Common myeloid progenitor, CD34-positive (primary cell): ENCODE measurements around the gene WNT9A.

Experiments
- CTCF ChIA-PET: fragments of 350-600 bp; sonication (Branson Sonifier 250); formaldehyde crosslinking; loops from one replicate; lab custom pipeline; 2021; ENCODE audit warnings: antibody characterized with exemption; lab: Charles Lee
- POLR2A ChIA-PET: fragments of 350-600 bp; sonication (Branson Sonifier 250); formaldehyde crosslinking; loops from one replicate; lab custom pipeline; 2021; ENCODE audit warnings: antibody characterized with exemption; lab: Charles Lee
- DNase-seq, 3 donors: peaks; one replicate each; pipeline versions ENCODE4 v3.0.0 to v3.0.0-alpha.2; 2013
- H3K27ac ChIP-seq, 2 experiments: 1 replicate in 1 of 2; 2 replicates in 1 of 2; pipeline ENCODE4 v1.7.0; 2013; ENCODE audit warnings: inconsistent platforms in 2 of 2, low read length in 2 of 2, mild to moderate bottlenecking in 2 of 2, low read depth in 1 of 2, moderate library complexity in 1 of 2; ENCODE audit not compliant: severe bottlenecking in 2 of 2, insufficient read depth in 1 of 2, poor library complexity in 1 of 2
- H3K27me3 ChIP-seq, 5 experiments: replicated peaks in 2 of 5; 1 replicate in 3 of 5; 2 replicates in 2 of 5; pipeline versions ENCODE4 v1.6.1 to v1.7.0; 2013; ENCODE audit warnings: low read length in 4 of 5, mild to moderate bottlenecking in 2 of 5, moderate library complexity in 2 of 5, inconsistent platforms in 1 of 5; ENCODE audit not compliant: insufficient read depth in 5 of 5, control insufficient read depth in 4 of 5
- H3K36me3 ChIP-seq, 4 experiments: 1 replicate in 2 of 4; 2 replicates in 2 of 4; pipeline versions ENCODE4 v1.6.1 to v1.7.0; 2013; ENCODE audit warnings: low read length in 3 of 4, control low read depth in 1 of 4, mild to moderate bottlenecking in 1 of 4; ENCODE audit not compliant: control insufficient read depth in 4 of 4, insufficient read depth in 4 of 4
- H3K4me1 ChIP-seq, 4 experiments: 1 replicate in 3 of 4; 2 replicates in 1 of 4; pipeline versions ENCODE4 v1.6.1 to v1.7.1; 2013; ENCODE audit warnings: low read length in 3 of 4, mild to moderate bottlenecking in 3 of 4, control low read depth in 1 of 4, inconsistent platforms in 1 of 4, moderate library complexity in 1 of 4; ENCODE audit not compliant: control insufficient read depth in 4 of 4, insufficient read depth in 4 of 4; ENCODE audit errors: control extremely low read depth in 1 of 4
- H3K4me3 ChIP-seq, 7 experiments: 1 replicate in 4 of 7; 2 replicates in 3 of 7; pipeline versions ENCODE4 v1.5.1 to v1.7.0; 2013; ENCODE audit warnings: mild to moderate bottlenecking in 7 of 7, low read length in 6 of 7, moderate library complexity in 6 of 7, inconsistent platforms in 2 of 7, low read depth in 2 of 7, control low read depth in 1 of 7; ENCODE audit not compliant: insufficient read depth in 4 of 7, control insufficient read depth in 1 of 7; ENCODE audit errors: extremely low read depth in 1 of 7
- H3K9me3 ChIP-seq, 5 experiments: 1 replicate in 4 of 5; 2 replicates in 1 of 5; pipeline versions ENCODE4 v1.6.1 to v1.7.1; 2013; ENCODE audit warnings: low read length in 4 of 5, mild to moderate bottlenecking in 2 of 5, inconsistent platforms in 1 of 5, low read depth in 1 of 5, moderate library complexity in 1 of 5; ENCODE audit not compliant: control insufficient read depth in 4 of 5, insufficient read depth in 2 of 5; ENCODE audit errors: control extremely low read depth in 1 of 5
- WGBS: methylation state at CpG from one replicate; pipeline ENCODE4 v1.1.5; 2013; ENCODE audit not compliant: insufficient coverage; 5-methylcytosine and 5-hydroxymethylcytosine counted together

Gene WNT9A

GRCh38 chr1:227948493-227949260, 945 bp upstream of the WNT9A start:
- WGBS, result 34% methylated on average over 21 of the region's 25 CpGs
- no peaks in the 10 kb centered on the region for H3K36me3 ChIP-seq
- H3K27me3 ChIP-seq, result peaks cover 0 to 34% (median 26%) of the 10 kb centered on the region in 5 experiments
- ChIA-PET CTCF (interaction anchor here (1.0 to 2.0 kb wide), 3 partner anchors 12 to 467 kb away, joined by 4 to 20 read pairs (median 6); no protein-coding TSS in a partner anchor), POLR2A (interaction anchor here (0.6 to 0.7 kb wide), 2 partner anchors 13 to 217 kb away, joined by 3 read pairs; partner anchors contain the start of gene IBA57)
- DNase-seq, result peak in 1 of 3 donors; percentile 26
- no peaks in the 10 kb centered on the region for H3K9me3 ChIP-seq
- peak overlapping the region in 5 of 7 experiments; percentile 32 to 78 (median 66) for H3K4me3 ChIP-seq
- no peak overlapping the region for H3K27ac ChIP-seq
- H3K4me1 ChIP-seq, result peaks cover 2 to 32% (median 25%) of the 10 kb centered on the region in 4 experiments

DNA sequence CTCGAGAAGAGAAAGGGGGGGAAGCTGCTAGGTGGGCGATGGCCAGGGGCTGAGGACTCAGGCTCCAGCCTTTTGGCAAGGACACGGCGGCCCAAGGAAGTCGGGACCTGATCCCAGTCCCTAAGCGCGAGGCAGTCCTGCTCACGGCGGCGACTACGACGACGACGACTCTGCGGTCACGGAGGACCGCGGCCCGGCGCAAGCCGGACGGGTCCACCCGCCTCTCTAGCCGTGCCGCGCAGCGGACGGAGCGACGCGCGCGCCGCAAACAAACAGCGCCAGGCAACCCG, 401 bp downstream of the WNT9A start:
- Histone ChIP-seq H3K4me1 (peaks cover 2 to 32% (median 25%) of the 10 kb centered on the region in 4 experiments), H3K27me3 (peaks cover 0 to 34% (median 24%) of the 10 kb centered on the region in 5 experiments), H3K9me3 (no peaks in the 10 kb centered on the region), H3K27ac (no peak overlapping the region), H3K36me3 (no peaks in the 10 kb centered on the region), H3K4me3 (peak overlapping the region in 6 of 7 experiments; percentile 37 to 78 (median 66))
- ChIA-PET CTCF (interaction anchor here (2.0 to 2.4 kb wide), 2 partner anchors 182 to 185 kb away, joined by 13 to 20 read pairs; no protein-coding TSS in a partner anchor), POLR2A (no interaction called here)
- DNase-seq, result no peak
- 0% methylated on average over 24 of the region's 36 CpGs for WGBS

DNA sequence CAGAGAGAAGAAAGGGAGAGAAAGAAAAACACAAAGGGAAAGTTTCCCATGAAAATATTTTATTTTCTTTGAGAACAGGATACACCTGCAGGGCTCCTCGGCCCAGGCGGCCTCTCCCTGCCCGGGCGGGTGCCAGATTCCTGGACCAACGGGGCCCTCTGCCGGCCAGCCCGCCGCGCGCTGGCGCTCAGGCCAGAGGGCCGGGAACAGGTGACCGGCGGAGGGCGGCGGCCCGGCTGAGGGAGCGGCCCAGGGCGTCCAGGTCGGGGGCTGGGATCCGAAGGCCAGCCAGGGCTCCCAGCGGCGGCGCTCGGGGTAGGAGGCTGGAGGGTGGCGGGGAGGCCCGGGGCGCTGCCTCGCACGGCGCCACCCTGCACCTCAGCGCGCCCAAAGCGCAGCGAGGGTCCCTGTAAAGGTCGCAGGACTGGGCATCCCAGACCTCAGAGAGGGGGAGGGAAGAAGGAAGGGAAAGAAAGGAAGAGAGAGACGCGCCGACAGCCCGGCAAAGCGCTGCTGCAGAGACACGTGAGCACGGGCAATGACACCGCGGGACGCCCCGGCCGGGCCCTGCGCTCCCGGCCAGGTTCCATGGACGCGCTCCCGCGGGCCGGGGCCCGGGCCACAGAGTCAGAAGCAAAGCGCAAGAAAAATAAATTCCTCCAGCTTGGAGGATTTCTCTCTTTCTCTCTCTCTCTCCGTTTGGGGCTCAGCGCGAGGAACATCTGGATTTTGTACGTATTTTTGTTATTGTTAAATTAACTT, 927 bp downstream of the WNT9A start:
- H3K4me1 ChIP-seq, result peaks cover 2 to 32% (median 25%) of the 10 kb centered on the region in 4 experiments
- H3K9me3 ChIP-seq, result no peaks in the 10 kb centered on the region
- peak overlapping the region in 1 of 2 experiments; percentile 61 for H3K27ac ChIP-seq
- H3K4me3 ChIP-seq, result peak overlapping the region; percentile 5 to 78 (median 66)
- no peaks in the 10 kb centered on the region for H3K36me3 ChIP-seq
- peaks cover 0 to 34% (median 23%) of the 10 kb centered on the region in 5 experiments for H3K27me3 ChIP-seq
- ChIA-PET POLR2A (no interaction called here), CTCF (interaction anchor here (1.1 to 2.4 kb wide), 4 partner anchors 181 to 189 kb away, joined by 5 to 29 read pairs (median 16); no protein-coding TSS in a partner anchor)
- peak in 2 of 3 donors; percentile 55 to 66 for DNase-seq
- WGBS, result 1% methylated on average over 39 of the region's 61 CpGs

DNA sequence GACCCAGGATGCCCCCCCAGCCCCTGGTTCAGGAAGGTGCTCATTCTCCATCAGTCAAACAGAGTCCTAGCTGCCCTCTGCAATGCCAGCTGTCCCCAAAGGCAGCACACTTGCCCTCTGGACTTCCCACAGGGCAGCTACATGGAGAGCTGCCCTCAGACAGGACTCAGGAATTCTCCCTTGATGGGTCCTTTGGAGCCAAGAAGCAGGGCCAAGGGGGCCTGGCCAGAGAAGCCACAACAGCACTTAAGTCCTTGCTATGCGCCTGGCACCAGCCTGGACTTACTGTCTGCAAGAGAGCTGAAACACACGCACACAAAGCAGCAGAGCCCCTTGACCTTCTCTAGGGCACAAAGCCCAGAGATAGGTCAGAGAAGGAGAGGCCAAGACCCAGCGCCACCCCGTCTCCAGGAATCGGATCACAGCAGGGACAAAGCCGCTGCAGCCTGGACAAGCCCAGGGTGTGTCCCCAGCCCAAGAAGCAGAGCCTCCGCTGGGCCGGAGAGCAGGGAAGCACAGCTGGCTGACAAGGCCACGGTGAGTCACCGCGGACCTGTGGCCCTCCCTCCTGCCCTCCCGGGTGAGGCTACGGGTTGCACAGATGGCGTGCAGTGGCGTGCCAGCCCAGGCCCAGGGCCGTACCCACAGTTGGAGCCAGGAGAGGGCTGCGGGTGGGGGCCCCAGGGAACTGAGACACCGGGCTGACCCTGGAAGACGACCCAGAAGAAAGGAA, 1.7 kb downstream of the WNT9A start:
- Histone ChIP-seq H3K4me3 (peak overlapping the region in 5 of 7 experiments; percentile 41 to 78 (median 67)), H3K4me1 (peaks cover 2 to 32% (median 25%) of the 10 kb centered on the region in 4 experiments), H3K9me3 (no peaks in the 10 kb centered on the region), H3K27ac (peak overlapping the region in 1 of 2 experiments; percentile 61), H3K27me3 (peaks cover 0 to 34% (median 22%) of the 10 kb centered on the region in 5 experiments), H3K36me3 (no peaks in the 10 kb centered on the region)
- WGBS, result 26% methylated on average over 17 of the region's 19 CpGs
- ChIA-PET POLR2A (no interaction called here), CTCF (interaction anchor here (0.6 to 2.4 kb wide), 10 partner anchors 11 to 474 kb away, joined by 3 to 29 read pairs (median 3); no protein-coding TSS in a partner anchor)
- peak; percentile 85 to 97 (median 96) for DNase-seq

GRCh38 chr1:227944931-227945890, 2.5 kb downstream of the WNT9A start:
- no peak overlapping the region for H3K27ac ChIP-seq
- H3K9me3 ChIP-seq, result no peaks in the 10 kb centered on the region
- ChIA-PET POLR2A (no interaction called here), CTCF (interaction anchor here (0.8 to 2.4 kb wide), 9 partner anchors 10 to 475 kb away, joined by 3 to 29 read pairs (median 3); no protein-coding TSS in a partner anchor)
- no peaks in the 10 kb centered on the region for H3K36me3 ChIP-seq
- no peak for DNase-seq
- H3K4me1 ChIP-seq, result peaks cover 2 to 32% (median 25%) of the 10 kb centered on the region in 4 experiments
- peak overlapping the region in 1 of 7 experiments; percentile 78 for H3K4me3 ChIP-seq
- H3K27me3 ChIP-seq, result peaks cover 0 to 30% (median 19%) of the 10 kb centered on the region in 5 experiments
- 95% methylated on average over 16 of the region's 18 CpGs for WGBS
